Nephron progenitor cell (in vitro differentiated cells): ENCODE measurements around the gene PGLYRP4.

Source experiments
- DNase-seq: peaks from one replicate; pipeline ENCODE4 v3.0.0; 2021
- H3K27ac Mint-ChIP-seq: 2 replicates; pipeline ENCODE4 v1.8.0; 2021; ENCODE audit warnings: mild to moderate bottlenecking, moderate library complexity, mixed read lengths
- H3K27me3 Mint-ChIP-seq: 2 replicates; pipeline ENCODE4 v1.8.0; 2021; ENCODE audit warnings: mild to moderate bottlenecking, low read depth, mixed read lengths; ENCODE audit not compliant: poor library complexity
- H3K36me3 Mint-ChIP-seq: 2 replicates; pipeline ENCODE4 v1.8.0; 2021; ENCODE audit warnings: low read depth, mixed read lengths
- H3K4me1 Mint-ChIP-seq: 2 replicates; pipeline ENCODE4 v1.8.0; 2021; ENCODE audit warnings: mixed read lengths
- H3K4me3 Mint-ChIP-seq: 2 replicates; pipeline ENCODE4 v1.8.0; 2021; ENCODE audit warnings: mild to moderate bottlenecking, moderate library complexity, mixed read lengths
- H3K9me3 Mint-ChIP-seq: 2 replicates; pipeline ENCODE4 v1.8.0; 2021; ENCODE audit warnings: mild to moderate bottlenecking, moderate library complexity, mixed read lengths
- CTCF ChIP-seq: fragments of 200-600 bp; sonication (generic); IDR thresholded peaks from 2 replicates; pipeline ENCODE4 v1.5.0; 2021; ENCODE audit warnings: antibody characterized with exemption

PGLYRP4 gene

GRCh38 chr1:153348511-153349362, at the start of gene PGLYRP4:
PGLYRP4 (minus strand) TSS chr1:153348841; CDS start chr1:153347932, 909 bp downstream.
- H3K4me3 Mint-ChIP-seq = no peak within 1 kb of the TSS
- no peaks in the 10 kb centered on the region for H3K4me1 Mint-ChIP-seq
- TF ChIP-seq CTCF = no peak
- H3K27ac Mint-ChIP-seq = no peak within 1 kb of the TSS
- peaks cover 42% of the 10 kb centered on the region for H3K27me3 Mint-ChIP-seq
- DNase-seq = no peak
- H3K9me3 Mint-ChIP-seq = peaks cover 3% of the 10 kb centered on the region
- H3K36me3 Mint-ChIP-seq = no peaks in the 10 kb centered on the region

- H3K27ac Mint-ChIP-seq = no peak overlapping the region
- no peak for TF ChIP-seq CTCF
- H3K36me3 Mint-ChIP-seq = no peaks in the 10 kb centered on the region
- H3K9me3 Mint-ChIP-seq = peaks cover 9% of the 10 kb centered on the region
- H3K4me3 Mint-ChIP-seq = no peak overlapping the region
- H3K27me3 Mint-ChIP-seq = peaks cover 8% of the 10 kb centered on the region
- H3K4me1 Mint-ChIP-seq = no peaks in the 10 kb centered on the region
- DNase-seq = no peak
These were observed 49.4 kb upstream of the PGLYRP4 start for GRCh38 chr1:153397924-153398651.

GRCh38 chr1:153397051-153397923, 48.6 kb upstream of the PGLYRP4 start:
- DNase-seq = no peak
- Mint-ChIP-seq H3K4me3 (no peak overlapping the region), H3K9me3 (peaks cover 9% of the 10 kb centered on the region), H3K36me3 (no peaks in the 10 kb centered on the region), H3K27me3 (peaks cover 8% of the 10 kb centered on the region), H3K27ac (no peak overlapping the region), H3K4me1 (no peaks in the 10 kb centered on the region)
- no peak for TF ChIP-seq CTCF

- H3K9me3 Mint-ChIP-seq = peaks cover 9% of the 10 kb centered on the region
- no peak for DNase-seq
- no peak overlapping the region for H3K27ac Mint-ChIP-seq
- no peak for TF ChIP-seq CTCF
- no peaks in the 10 kb centered on the region for H3K36me3 Mint-ChIP-seq
- peaks cover 12% of the 10 kb centered on the region for H3K27me3 Mint-ChIP-seq
- no peaks in the 10 kb centered on the region for H3K4me1 Mint-ChIP-seq
- no peak overlapping the region for H3K4me3 Mint-ChIP-seq
These were observed 47.8 kb upstream of the PGLYRP4 start for GRCh38 chr1:153396461-153396860.

GRCh38 chr1:153395776-153396175, 47.1 kb upstream of the PGLYRP4 start:
- DNase-seq = no peak
- Mint-ChIP-seq H3K4me1 (no peaks in the 10 kb centered on the region), H3K4me3 (no peak overlapping the region), H3K36me3 (no peaks in the 10 kb centered on the region), H3K9me3 (peaks cover 3% of the 10 kb centered on the region), H3K27me3 (peaks cover 15% of the 10 kb centered on the region), H3K27ac (no peak overlapping the region)
- no peak for TF ChIP-seq CTCF
